ENCODE results near the gene VWF. TPM values are rescaled to one million over a fixed set of nuclear protein-coding genes. Genes with fewer than 3 reads are reported as not detected.

Gene VWF
- total RNA-seq, 1 experiment from 2014 or later, result 0.48 TPM

DNA sequence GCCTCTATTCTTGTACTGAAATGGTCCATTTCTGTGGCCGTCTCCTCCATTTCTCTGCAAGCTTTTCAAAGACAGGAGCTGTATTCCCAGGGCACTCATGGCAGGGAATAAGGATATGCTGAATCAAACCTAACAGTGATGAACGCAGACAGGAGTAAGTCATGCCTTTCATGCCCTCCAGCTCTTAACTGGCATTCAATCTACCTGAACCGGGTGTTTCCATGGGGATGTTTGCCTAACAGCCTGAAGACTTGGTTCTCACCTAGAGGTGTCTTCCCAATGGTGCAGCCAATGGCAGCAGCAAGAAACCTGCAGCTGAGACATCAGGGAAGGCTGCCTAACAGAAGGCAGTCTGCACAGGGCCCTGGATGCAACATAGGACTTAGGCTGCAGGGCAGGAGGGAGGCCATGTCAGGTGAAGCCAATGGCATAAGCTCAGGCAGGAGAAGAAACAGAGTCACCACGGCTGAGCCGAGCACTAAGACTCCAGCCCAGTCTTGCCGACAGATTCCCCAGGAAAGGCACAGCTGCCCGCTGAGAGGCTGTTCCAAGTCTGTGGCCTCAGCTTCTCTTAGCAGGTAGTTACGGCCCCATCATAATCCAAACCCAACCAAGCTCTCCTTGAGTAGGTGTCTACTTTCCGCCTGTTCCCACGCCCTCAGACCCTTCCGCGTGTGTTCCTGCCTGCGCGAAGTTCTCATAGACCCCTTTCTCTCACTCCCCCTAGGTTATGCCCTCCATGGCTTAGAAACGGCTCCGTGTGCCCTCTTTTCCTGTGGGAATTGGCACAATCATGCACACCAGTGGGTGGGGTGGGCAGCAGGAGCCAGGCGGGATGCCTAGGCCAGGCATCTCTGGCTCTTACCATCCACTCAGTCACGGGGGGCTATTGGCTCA lies 44.1 kb downstream of the VWF start:
- ChIA-PET POLR2A (ENCODE audit: unreplicated experiment) (interaction anchor here (0.6 to 0.8 kb wide), 3 partner anchors 9 to 192 kb away, joined by 4 read pairs; no protein-coding TSS in a partner anchor), CTCF (interaction anchor here (0.6 to 1.2 kb wide), 3 partner anchors 40 to 201 kb away, joined by 4 to 11 read pairs (median 4); no protein-coding TSS in a partner anchor)
- H3K9me2 ChIP-seq (ENCODE audit: insufficient read depth), result no peaks in the 10 kb centered on the region
- H3F3A ChIP-seq (ENCODE audit: insufficient read depth, low read depth), result peaks cover 25% of the 10 kb centered on the region; the same call in 1 of the 2 replicates
- H3K27ac ChIP-seq, result no peak overlapping the region
- H3K4me2 ChIP-seq, result no peak overlapping the region
- intact Hi-C loops (cut with micrococcal nuclease; ENCODE audit: unreplicated experiment), result no loop called here
- no TSS peak for BruUV-seq (replicated peaks)
- DNase-seq, result peak; percentile 45 to 76
- H3K9me3 ChIP-seq (ENCODE audit: insufficient read depth, low read depth), result no peaks in the 10 kb centered on the region
- H2AFZ ChIP-seq, result no peak overlapping the region
- peaks cover 50% of the 10 kb centered on the region for H3K4me1 ChIP-seq (replicated peaks; ENCODE audit: insufficient read depth)
- H3K79me2 ChIP-seq (ENCODE audit: low read depth), result no peaks in the 10 kb centered on the region
- no peaks in the 10 kb centered on the region for H4K20me1 ChIP-seq (ENCODE audit: insufficient read depth)
- TF ChIP-seq EZH2 (IDR thresholded peaks at IDR 0.05; ENCODE audit: low read depth), result no peak
- TF ChIP-seq, protein P1, sequence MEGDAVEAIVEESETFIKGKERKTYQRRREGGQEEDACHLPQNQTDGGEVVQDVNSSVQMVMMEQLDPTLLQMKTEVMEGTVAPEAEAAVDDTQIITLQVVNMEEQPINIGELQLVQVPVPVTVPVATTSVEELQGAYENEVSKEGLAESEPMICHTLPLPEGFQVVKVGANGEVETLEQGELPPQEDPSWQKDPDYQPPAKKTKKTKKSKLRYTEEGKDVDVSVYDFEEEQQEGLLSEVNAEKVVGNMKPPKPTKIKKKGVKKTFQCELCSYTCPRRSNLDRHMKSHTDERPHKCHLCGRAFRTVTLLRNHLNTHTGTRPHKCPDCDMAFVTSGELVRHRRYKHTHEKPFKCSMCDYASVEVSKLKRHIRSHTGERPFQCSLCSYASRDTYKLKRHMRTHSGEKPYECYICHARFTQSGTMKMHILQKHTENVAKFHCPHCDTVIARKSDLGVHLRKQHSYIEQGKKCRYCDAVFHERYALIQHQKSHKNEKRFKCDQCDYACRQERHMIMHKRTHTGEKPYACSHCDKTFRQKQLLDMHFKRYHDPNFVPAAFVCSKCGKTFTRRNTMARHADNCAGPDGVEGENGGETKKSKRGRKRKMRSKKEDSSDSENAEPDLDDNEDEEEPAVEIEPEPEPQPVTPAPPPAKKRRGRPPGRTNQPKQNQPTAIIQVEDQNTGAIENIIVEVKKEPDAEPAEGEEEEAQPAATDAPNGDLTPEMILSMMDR (conservative IDR thresholded peaks at IDR 0.05), result no peak
- no peaks in the 10 kb centered on the region for H3K36me3 ChIP-seq (ENCODE audit: low read depth)
- no peak overlapping the region for H3K4me3 ChIP-seq
- H3K27me3 ChIP-seq (ENCODE audit: insufficient read depth, low read depth), result no peaks in the 10 kb centered on the region

DNA sequence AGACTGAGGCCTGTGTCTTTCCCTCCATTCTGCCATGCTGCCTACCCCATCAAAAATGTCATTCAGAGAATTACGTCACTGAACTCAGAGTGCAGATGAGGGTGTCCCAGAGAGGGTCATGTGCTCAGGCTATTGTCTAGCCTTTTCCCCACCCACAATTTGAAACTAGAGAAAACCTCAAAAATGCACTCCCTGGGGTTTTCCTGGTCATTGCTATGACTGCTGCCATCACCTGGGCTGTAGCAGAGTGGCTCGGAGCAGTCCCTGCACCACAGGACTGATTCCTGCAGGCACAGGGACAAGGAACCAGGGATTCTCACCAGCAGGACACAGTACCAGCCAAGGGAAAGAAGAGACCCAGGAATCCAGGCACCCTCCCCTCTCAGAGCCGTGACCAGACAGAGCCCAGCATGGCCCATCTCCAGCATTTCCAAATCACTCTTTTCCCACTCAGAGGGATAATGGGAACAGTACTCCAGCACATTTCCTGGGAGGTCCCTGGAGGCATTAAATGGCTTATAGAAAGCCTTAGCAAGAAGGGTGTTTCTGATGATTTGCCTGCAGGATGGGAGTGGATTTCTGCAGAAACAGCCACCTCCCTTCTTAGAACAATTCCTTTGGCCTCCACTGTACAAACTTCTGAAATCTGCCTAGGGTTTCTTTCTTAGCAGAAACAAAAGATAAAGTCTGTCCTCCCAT lies 45.9 kb downstream of the VWF start:
- Histone ChIP-seq H3K9me2 (ENCODE audit: insufficient read depth) (no peaks in the 10 kb centered on the region), H3K4me2 (peak overlapping the region; percentile 21), H3K4me3 (no peak overlapping the region), H3F3A (ENCODE audit: insufficient read depth, low read depth) (peaks cover 7% of the 10 kb centered on the region; the same call in 1 of the 2 replicates), H4K20me1 (ENCODE audit: insufficient read depth) (no peaks in the 10 kb centered on the region), H3K27ac (no peak overlapping the region), H3K4me1 (replicated peaks; ENCODE audit: insufficient read depth) (peaks cover 31% of the 10 kb centered on the region), H3K36me3 (ENCODE audit: low read depth) (no peaks in the 10 kb centered on the region), H3K9me3 (ENCODE audit: insufficient read depth, low read depth) (no peaks in the 10 kb centered on the region), H2AFZ (no peak overlapping the region), H3K27me3 (ENCODE audit: insufficient read depth, low read depth) (no peaks in the 10 kb centered on the region), H3K79me2 (ENCODE audit: low read depth) (no peaks in the 10 kb centered on the region)
- peak; percentile 72 to 73 for DNase-seq
- intact Hi-C loops (cut with micrococcal nuclease; ENCODE audit: unreplicated experiment), result no loop called here
- no TSS peak for BruUV-seq (replicated peaks)
- CTCF ChIA-PET, result no interaction called here
- POLR2A ChIA-PET (ENCODE audit: unreplicated experiment), result interaction anchor here (0.6 kb wide), 1 partner anchor 14 kb away, joined by 3 read pairs; no protein-coding TSS in a partner anchor
- TF ChIP-seq, protein P1 (conservative IDR thresholded peaks at IDR 0.05), result no peak
- no peak for TF ChIP-seq EZH2 (IDR thresholded peaks at IDR 0.05; ENCODE audit: low read depth)

DNA sequence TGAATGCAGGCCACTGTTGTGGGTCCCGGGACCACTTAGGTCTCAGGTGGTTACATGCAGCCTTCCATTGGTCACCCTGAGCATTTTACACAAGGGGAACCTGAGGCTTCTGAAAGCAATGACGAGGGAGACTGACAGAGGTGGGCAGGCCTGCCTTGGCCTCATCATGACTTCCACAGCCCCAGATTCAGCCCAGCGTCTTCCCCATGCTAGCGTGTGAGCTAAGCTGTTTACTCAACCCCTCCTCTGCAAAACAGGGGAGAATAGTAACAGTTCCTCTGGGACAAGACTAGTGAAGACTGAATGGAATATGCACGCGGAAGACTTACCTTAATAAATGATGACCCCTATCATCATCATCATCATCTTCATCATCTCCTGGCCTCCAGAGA lies 46.8 kb downstream of the VWF start:
- no peaks in the 10 kb centered on the region for H3K9me3 ChIP-seq (ENCODE audit: insufficient read depth, low read depth)
- H3K79me2 ChIP-seq (ENCODE audit: low read depth), result no peaks in the 10 kb centered on the region
- intact Hi-C loops (cut with micrococcal nuclease; ENCODE audit: unreplicated experiment), result no loop called here
- no peaks in the 10 kb centered on the region for H4K20me1 ChIP-seq (ENCODE audit: insufficient read depth)
- no TSS peak for BruUV-seq (replicated peaks)
- no peak overlapping the region for H3K27ac ChIP-seq
- H3K36me3 ChIP-seq (ENCODE audit: low read depth), result no peaks in the 10 kb centered on the region
- H3K4me3 ChIP-seq, result no peak overlapping the region
- no peak for DNase-seq
- no peaks in the 10 kb centered on the region for H3K27me3 ChIP-seq (ENCODE audit: insufficient read depth, low read depth)
- ChIA-PET CTCF (no interaction called here), POLR2A (ENCODE audit: unreplicated experiment) (no interaction called here)
- H3K9me2 ChIP-seq (ENCODE audit: insufficient read depth), result no peaks in the 10 kb centered on the region
- peaks cover 4% of the 10 kb centered on the region; the same call in 1 of the 2 replicates for H3F3A ChIP-seq (ENCODE audit: insufficient read depth, low read depth)
- H3K4me1 ChIP-seq (replicated peaks; ENCODE audit: insufficient read depth), result peaks cover 27% of the 10 kb centered on the region
- no peak for TF ChIP-seq EZH2 (IDR thresholded peaks at IDR 0.05; ENCODE audit: low read depth)
- TF ChIP-seq, protein P1 (conservative IDR thresholded peaks at IDR 0.05), result no peak
- H3K4me2 ChIP-seq, result no peak overlapping the region
- H2AFZ ChIP-seq, result no peak overlapping the region

All from PC-9 (cell line).